HEK293T (cell line): Measurements from ENCODE around the gene SCNN1B.

Experiments
- BHLHE40 ChIP-seq: fragments of 450-650 bp; IDR thresholded peaks from 2 replicates; pipeline ENCODE4 v1.6.1; 2016; ENCODE audit warnings: mild to moderate bottlenecking, moderate library complexity, borderline replicate concordance
- CTBP1 ChIP-seq: fragments of 450-650 bp; IDR thresholded peaks from 2 replicates; pipeline ENCODE4 v1.6.1; 2016; ENCODE audit warnings: borderline replicate concordance
- ELF4 ChIP-seq: fragments of 450-650 bp; IDR thresholded peaks from 2 replicates; pipeline ENCODE4 v1.6.1; 2017; ENCODE audit warnings: antibody characterized with exemption
- FOXA1 ChIP-seq: fragments of 450-650 bp; IDR thresholded peaks from 2 replicates; pipeline ENCODE4 v1.6.1; 2016; ENCODE audit warnings: mild to moderate bottlenecking
- FOXK2 ChIP-seq: fragments of 450-650 bp; IDR thresholded peaks from 2 replicates; pipeline ENCODE4 v1.6.1; 2016; ENCODE audit warnings: mild to moderate bottlenecking
- FOXM1 ChIP-seq: fragments of 450-650 bp; IDR thresholded peaks from 2 replicates; pipeline ENCODE4 v1.6.1; 2017; ENCODE audit warnings: mild to moderate bottlenecking, borderline replicate concordance
- HDGF ChIP-seq: fragments of 450-650 bp; IDR thresholded peaks from 2 replicates; pipeline ENCODE4 v1.6.1; 2017; ENCODE audit warnings: antibody characterized with exemption, borderline replicate concordance
- PKNOX1 ChIP-seq: fragments of 450-650 bp; IDR thresholded peaks from 2 replicates; pipeline ENCODE4 v1.6.1; 2016
- SP1 ChIP-seq: fragments of 450-650 bp; IDR thresholded peaks from 2 replicates; pipeline ENCODE4 v1.6.1; 2017
- ZNF384 ChIP-seq: fragments of 450-650 bp; IDR thresholded peaks from 2 replicates; pipeline ENCODE4 v1.6.1; 2016

DNA sequence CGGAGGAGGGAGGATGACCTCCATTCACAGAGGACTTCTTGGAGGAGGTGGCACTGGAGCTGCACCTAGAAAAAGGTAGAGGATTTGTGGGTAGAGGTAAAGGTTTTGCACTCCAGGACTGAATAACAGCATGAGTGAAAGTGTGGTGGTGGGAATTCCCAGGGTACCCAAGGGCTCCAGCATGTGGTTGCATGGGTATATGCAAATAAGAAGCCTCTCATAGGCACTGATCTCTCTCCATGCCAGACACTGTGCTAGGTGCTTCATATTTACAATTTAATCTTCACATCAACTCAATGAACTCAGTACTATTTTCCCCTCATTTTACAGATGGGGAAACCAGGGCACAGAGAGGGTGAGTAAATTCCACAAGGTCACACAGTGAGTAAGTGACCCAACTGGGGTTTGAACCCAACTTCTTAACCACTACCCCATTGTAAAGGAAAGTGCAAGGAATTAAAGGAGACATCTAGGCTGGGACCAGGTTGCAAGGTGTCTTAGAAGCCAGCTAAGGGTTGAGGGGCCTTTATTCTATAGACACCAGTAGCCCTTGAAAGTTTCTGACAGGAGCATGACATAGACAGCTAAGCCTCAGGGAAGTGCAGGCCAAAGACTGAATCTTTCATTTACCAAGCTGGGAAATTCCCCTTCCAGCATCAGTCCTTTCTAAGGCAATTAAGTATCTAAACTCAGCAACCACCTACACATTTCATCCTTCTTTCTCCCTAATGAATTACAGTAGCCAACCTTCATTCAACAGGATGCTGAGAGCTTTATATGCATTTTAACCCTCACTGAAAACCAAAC is 21.3 kb downstream of the SCNN1B start:
- TF ChIP-seq SP1, result no peak
- no peak for TF ChIP-seq FOXK2
- no peak for TF ChIP-seq ZNF384
- TF ChIP-seq PKNOX1, result no peak
- TF ChIP-seq BHLHE40, result no peak
- TF ChIP-seq FOXA1, result no peak
- TF ChIP-seq CTBP1, result no peak
- TF ChIP-seq HDGF, result no peak
- TF ChIP-seq FOXM1, result no peak
- no peak for TF ChIP-seq ELF4
